Endothelial cell (in vitro differentiated cells): ENCODE data around the gene TRAF3IP3. TPM values are rescaled to one million over a fixed set of nuclear protein-coding genes. Genes with fewer than 3 reads are reported as not detected.

Experiments used
- DNase-seq: peaks from one replicate; pipeline ENCODE4 v3.0.0; 2021; ENCODE audit warnings: low spot score
- H3K27ac Mint-ChIP-seq: one replicate; pipeline ENCODE4 v1.8.0; 2021; ENCODE audit warnings: mixed read lengths, inconsistent platforms; ENCODE audit not compliant: unreplicated experiment
- H3K27me3 Mint-ChIP-seq: one replicate; pipeline ENCODE4 v1.8.0; 2021; ENCODE audit warnings: mild to moderate bottlenecking, moderate library complexity, mixed read lengths, inconsistent platforms; ENCODE audit not compliant: unreplicated experiment
- H3K36me3 Mint-ChIP-seq: one replicate; pipeline ENCODE4 v1.8.0; 2021; ENCODE audit warnings: mild to moderate bottlenecking, low read depth, mixed read lengths, inconsistent platforms; ENCODE audit not compliant: unreplicated experiment
- H3K4me1 Mint-ChIP-seq: one replicate; pipeline ENCODE4 v1.8.0; 2021; ENCODE audit warnings: mild to moderate bottlenecking, mixed read lengths, inconsistent platforms; ENCODE audit not compliant: unreplicated experiment
- H3K4me3 Mint-ChIP-seq: one replicate; pipeline ENCODE4 v1.8.0; 2021; ENCODE audit warnings: mild to moderate bottlenecking, mixed read lengths, inconsistent platforms; ENCODE audit not compliant: unreplicated experiment
- H3K9me3 Mint-ChIP-seq: one replicate; pipeline ENCODE4 v1.8.0; 2021; ENCODE audit warnings: mixed read lengths, inconsistent platforms; ENCODE audit not compliant: unreplicated experiment
- total RNA-seq: library from RNA; stranded (reverse); fragmentation: NEBNext Ultra II Directional; extraction: Animal tissue kit (Norgen Biotek cat#: 25700); gene quantifications from one replicate; pipeline ENCODE4 v1.2.1, GENCODE V29; 2021; ENCODE audit not compliant: unreplicated experiment
- TF ChIP-seq, protein P1 (sequence below): fragments of 200-600 bp; sonication (generic); IDR thresholded peaks from one replicate; pipeline ENCODE4 v1.5.0; 2021; ENCODE audit warnings: antibody characterized with exemption; ENCODE audit not compliant: unreplicated experiment

TRAF3IP3 gene
- total RNA-seq, 1 donor from 2014 or later: not detected

DNA sequence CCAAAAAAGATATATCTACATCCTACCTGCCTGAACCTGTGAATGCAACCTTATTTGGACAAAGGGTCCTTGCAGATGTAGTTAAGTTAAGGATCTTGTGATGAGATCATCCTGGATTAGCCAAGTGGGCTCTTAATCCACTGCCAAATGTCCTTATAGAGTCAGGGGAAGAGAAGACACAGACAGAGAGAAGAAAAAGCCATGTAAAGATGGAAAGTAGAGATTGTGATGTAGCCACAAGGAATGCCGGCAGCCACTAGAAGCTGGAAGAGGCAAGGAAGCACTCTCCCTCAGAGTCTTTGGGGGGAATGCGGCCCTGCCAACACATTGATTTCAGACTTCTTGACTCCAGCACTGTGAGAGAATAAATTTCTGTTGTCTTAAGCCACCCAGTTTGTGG, 35.0 kb upstream of the TRAF3IP3 start:
- TF ChIP-seq, protein P1, sequence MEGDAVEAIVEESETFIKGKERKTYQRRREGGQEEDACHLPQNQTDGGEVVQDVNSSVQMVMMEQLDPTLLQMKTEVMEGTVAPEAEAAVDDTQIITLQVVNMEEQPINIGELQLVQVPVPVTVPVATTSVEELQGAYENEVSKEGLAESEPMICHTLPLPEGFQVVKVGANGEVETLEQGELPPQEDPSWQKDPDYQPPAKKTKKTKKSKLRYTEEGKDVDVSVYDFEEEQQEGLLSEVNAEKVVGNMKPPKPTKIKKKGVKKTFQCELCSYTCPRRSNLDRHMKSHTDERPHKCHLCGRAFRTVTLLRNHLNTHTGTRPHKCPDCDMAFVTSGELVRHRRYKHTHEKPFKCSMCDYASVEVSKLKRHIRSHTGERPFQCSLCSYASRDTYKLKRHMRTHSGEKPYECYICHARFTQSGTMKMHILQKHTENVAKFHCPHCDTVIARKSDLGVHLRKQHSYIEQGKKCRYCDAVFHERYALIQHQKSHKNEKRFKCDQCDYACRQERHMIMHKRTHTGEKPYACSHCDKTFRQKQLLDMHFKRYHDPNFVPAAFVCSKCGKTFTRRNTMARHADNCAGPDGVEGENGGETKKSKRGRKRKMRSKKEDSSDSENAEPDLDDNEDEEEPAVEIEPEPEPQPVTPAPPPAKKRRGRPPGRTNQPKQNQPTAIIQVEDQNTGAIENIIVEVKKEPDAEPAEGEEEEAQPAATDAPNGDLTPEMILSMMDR: no peak
- Mint-ChIP-seq H3K27ac (no peak overlapping the region), H3K27me3 (no peaks in the 10 kb centered on the region), H3K36me3 (no peaks in the 10 kb centered on the region), H3K4me1 (peaks cover 8% of the 10 kb centered on the region), H3K9me3 (no peaks in the 10 kb centered on the region), H3K4me3 (no peak overlapping the region)
- no peak for DNase-seq

DNA sequence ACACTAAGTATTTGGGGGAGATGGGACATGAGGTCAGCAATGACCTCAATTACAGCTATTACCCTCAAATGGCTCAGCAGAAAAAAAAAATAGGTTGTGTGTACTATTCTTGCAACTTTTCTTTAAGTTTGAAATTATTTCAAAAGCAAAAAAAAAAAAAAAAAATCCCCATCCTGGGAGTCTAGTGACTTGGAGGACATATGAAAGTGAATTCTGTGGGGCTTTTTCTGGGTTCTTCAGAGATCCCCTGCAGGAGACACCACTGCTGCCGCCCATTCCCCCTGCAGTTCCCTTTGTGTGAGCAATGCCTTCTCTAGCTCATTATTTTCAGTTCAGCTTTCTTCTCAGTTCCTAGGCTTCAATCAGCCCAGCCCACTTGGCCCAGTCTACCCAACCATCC, 34.5 kb upstream of the TRAF3IP3 start:
- H3K36me3 Mint-ChIP-seq: no peaks in the 10 kb centered on the region

DNA sequence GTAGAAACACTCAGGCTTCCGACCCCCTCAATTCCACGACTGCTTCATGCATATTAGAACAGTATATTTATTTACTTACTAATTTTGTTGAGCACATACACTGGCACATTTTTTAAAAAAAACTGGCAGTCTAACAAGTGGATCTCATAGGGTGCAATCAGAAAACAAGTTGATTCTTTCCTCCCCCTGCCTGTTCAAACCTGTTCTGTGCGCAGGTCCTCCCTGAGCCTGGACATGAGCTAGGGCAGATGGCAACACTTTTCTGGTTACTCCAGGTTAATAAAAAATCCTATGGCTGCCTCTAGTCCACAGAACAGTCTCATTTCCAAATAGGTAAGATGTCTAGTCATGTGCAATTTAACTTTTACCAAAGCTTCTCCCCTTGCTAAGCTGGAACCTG, 32.6 kb upstream of the TRAF3IP3 start:
- Mint-ChIP-seq H3K4me3 (no peak overlapping the region), H3K4me1 (peaks cover 8% of the 10 kb centered on the region), H3K27ac (no peak overlapping the region), H3K9me3 (no peaks in the 10 kb centered on the region), H3K27me3 (no peaks in the 10 kb centered on the region), H3K36me3 (no peaks in the 10 kb centered on the region)
- no peak for DNase-seq
- TF ChIP-seq, protein P1: no peak

More for the DNA sequence above, 34.5 kb upstream of the TRAF3IP3 start:
- H3K9me3 Mint-ChIP-seq: no peaks in the 10 kb centered on the region
- H3K4me1 Mint-ChIP-seq: peaks cover 8% of the 10 kb centered on the region
- no peaks in the 10 kb centered on the region for H3K27me3 Mint-ChIP-seq
- TF ChIP-seq, protein P1: no peak
- DNase-seq: no peak
- no peak overlapping the region for H3K27ac Mint-ChIP-seq
- H3K4me3 Mint-ChIP-seq: no peak overlapping the region

DNA sequence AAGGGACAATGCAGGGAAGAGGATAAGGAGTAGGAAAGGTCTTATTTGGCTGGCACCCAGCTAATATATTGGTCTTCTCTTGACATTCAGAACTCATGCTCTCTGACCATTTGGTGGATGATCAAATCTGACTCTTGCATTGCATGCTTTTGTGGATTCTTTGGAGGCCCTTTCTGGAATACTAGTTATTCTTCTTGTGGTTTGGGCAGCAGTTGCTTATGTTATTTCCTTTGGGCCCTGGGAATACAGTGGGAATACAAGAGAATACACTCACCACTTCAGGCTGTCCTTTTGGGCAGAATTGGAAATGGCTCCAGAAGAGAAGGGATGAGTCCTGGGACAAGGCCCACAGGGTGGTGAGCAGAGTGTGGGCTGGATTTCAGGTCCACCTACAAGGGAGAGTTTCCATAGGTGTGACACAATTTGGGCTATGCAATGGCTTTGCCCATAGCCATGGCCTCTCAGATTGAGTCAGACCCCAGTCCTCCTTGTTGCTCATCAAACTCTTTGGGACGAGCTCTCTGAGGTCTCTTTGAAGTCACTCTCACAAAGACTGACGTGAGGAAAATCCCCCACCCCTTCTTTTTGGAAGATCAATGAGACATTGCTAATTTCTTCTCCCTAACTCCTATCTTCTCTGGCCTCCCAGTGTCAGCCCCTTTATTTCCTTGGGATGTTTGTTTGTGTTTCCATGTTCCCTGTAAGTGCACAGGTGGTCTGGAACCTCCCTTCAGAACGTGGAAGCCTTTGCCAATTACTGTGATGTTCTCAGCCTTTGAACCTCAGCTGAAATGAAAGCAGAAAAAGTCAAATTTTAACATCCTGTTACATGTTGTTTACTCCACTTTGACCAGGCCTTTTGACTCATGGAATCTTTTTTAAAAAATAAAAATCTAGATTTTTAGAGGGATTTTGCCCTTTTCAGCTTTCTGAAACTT, 31.8 kb upstream of the TRAF3IP3 start:
- no peaks in the 10 kb centered on the region for H3K27me3 Mint-ChIP-seq
- no peak for DNase-seq
- no peaks in the 10 kb centered on the region for H3K9me3 Mint-ChIP-seq
- TF ChIP-seq, protein P1: no peak
- H3K36me3 Mint-ChIP-seq: no peaks in the 10 kb centered on the region
- no peak overlapping the region for H3K4me3 Mint-ChIP-seq
- peaks cover 8% of the 10 kb centered on the region for H3K4me1 Mint-ChIP-seq
- no peak overlapping the region for H3K27ac Mint-ChIP-seq

DNA sequence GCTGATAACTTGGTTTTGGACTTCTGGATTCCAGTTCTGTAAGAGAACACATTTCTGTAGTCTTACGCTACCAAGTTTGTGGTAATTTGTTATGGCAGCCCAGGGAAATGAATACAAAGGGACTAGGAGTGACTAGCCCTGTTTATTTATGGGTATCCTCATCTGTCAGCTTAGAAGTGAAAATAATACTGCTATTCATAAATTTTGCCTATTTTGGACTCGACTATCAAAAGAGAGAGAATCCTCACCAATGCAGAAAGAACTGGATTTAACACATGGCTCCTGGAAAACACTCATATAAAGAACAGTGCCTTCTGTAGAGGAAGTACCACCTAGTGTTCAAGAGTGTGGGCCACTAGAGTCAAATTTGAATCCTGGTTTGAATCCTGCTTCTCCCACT, 28.6 kb upstream of the TRAF3IP3 start:
- no peaks in the 10 kb centered on the region for H3K27me3 Mint-ChIP-seq
- no peak for DNase-seq
- H3K36me3 Mint-ChIP-seq: no peaks in the 10 kb centered on the region
- H3K27ac Mint-ChIP-seq: no peak overlapping the region
- TF ChIP-seq, protein P1: no peak
- no peak overlapping the region for H3K4me3 Mint-ChIP-seq
- no peaks in the 10 kb centered on the region for H3K9me3 Mint-ChIP-seq
- peaks cover 8% of the 10 kb centered on the region for H3K4me1 Mint-ChIP-seq
